ENCODE measurements around the gene PRPF40A.

Gene PRPF40A

GRCh38 chr2:152682663-152683062 lies 34.6 kb downstream of the PRPF40A start:
- TF ChIP-seq CTCF (IDR thresholded peaks at IDR 0.05; ENCODE audit: low read depth, low read length) = no peak
- no peak for TF ChIP-seq EZH2phosphoT487 (IDR thresholded peaks at IDR 0.05; ENCODE audit: low read depth)
- Histone ChIP-seq H3K4me2 (ENCODE audit: low read length) (no peak overlapping the region), H3K27me3 (ENCODE audit: low read depth, low read length) (no peaks in the 10 kb centered on the region), H4K20me1 (ENCODE audit: insufficient read depth, low read length) (0 out of 2 replicates have a peak, but pooled peaks cover 7% of the 10 kb centered on the region), H3K36me3 (replicated peaks; ENCODE audit: low read depth, low read length) (peaks cover 43% of the 10 kb centered on the region), H2AFZ (ENCODE audit: low read depth, low read length) (no peak overlapping the region), H3K9ac (ENCODE audit: low read length) (no peak overlapping the region), H3K9me3 (ENCODE audit: insufficient read depth, low read length) (no peaks in the 10 kb centered on the region), H3K4me1 (ENCODE audit: low read length) (peaks cover 7% of the 10 kb centered on the region), H3K79me2 (ENCODE audit: low read length) (peaks cover 56% of the 10 kb centered on the region), H3K27ac (ENCODE audit: low read length) (no peak overlapping the region), H3K4me3 (ENCODE audit: low read length) (no peak overlapping the region)

GRCh38 chr2:152678808-152679207 lies 38.5 kb downstream of the PRPF40A start:
- no peak overlapping the region for H3K4me3 ChIP-seq (ENCODE audit: low read length)
- H3K27ac ChIP-seq (ENCODE audit: low read length) = no peak overlapping the region
- no peak for TF ChIP-seq EZH2phosphoT487 (IDR thresholded peaks at IDR 0.05; ENCODE audit: low read depth)
- no peak for TF ChIP-seq CTCF (IDR thresholded peaks at IDR 0.05; ENCODE audit: low read depth, low read length)
- no peak overlapping the region for H3K9ac ChIP-seq (ENCODE audit: low read length)
- H3K4me2 ChIP-seq (ENCODE audit: low read length) = no peak overlapping the region
- peaks cover 7% of the 10 kb centered on the region for H3K4me1 ChIP-seq (ENCODE audit: low read length)
- H3K36me3 ChIP-seq (replicated peaks; ENCODE audit: low read depth, low read length) = peaks cover 50% of the 10 kb centered on the region
- H3K27me3 ChIP-seq (ENCODE audit: low read depth, low read length) = no peaks in the 10 kb centered on the region
- no peaks in the 10 kb centered on the region for H4K20me1 ChIP-seq (ENCODE audit: insufficient read depth, low read length)
- no peaks in the 10 kb centered on the region for H3K9me3 ChIP-seq (ENCODE audit: insufficient read depth, low read length)
- peaks cover 18% of the 10 kb centered on the region for H3K79me2 ChIP-seq (ENCODE audit: low read length)
- H2AFZ ChIP-seq (ENCODE audit: low read depth, low read length) = no peak overlapping the region

GRCh38 chr2:152676461-152676860 lies 40.8 kb downstream of the PRPF40A start:
- no peak overlapping the region for H3K4me2 ChIP-seq (ENCODE audit: low read length)
- no peak overlapping the region for H2AFZ ChIP-seq (ENCODE audit: low read depth, low read length)
- TF ChIP-seq EZH2phosphoT487 (IDR thresholded peaks at IDR 0.05; ENCODE audit: low read depth) (no peak), CTCF (IDR thresholded peaks at IDR 0.05; ENCODE audit: low read depth, low read length) (no peak)
- peaks cover 2% of the 10 kb centered on the region for H3K4me1 ChIP-seq (ENCODE audit: low read length)
- H3K27me3 ChIP-seq (ENCODE audit: low read depth, low read length) = no peaks in the 10 kb centered on the region
- no peaks in the 10 kb centered on the region; the same call in 1 of the 2 replicates for H3K79me2 ChIP-seq (ENCODE audit: low read length)
- no peak overlapping the region for H3K9ac ChIP-seq (ENCODE audit: low read length)
- peaks cover 63% of the 10 kb centered on the region for H3K36me3 ChIP-seq (replicated peaks; ENCODE audit: low read depth, low read length)
- H4K20me1 ChIP-seq (ENCODE audit: insufficient read depth, low read length) = no peaks in the 10 kb centered on the region
- no peaks in the 10 kb centered on the region for H3K9me3 ChIP-seq (ENCODE audit: insufficient read depth, low read length)
- no peak overlapping the region for H3K27ac ChIP-seq (ENCODE audit: low read length)
- no peak overlapping the region for H3K4me3 ChIP-seq (ENCODE audit: low read length)

- no peak overlapping the region for H3K9ac ChIP-seq (ENCODE audit: low read length)
- H3K9me3 ChIP-seq (ENCODE audit: insufficient read depth, low read length) = no peaks in the 10 kb centered on the region
- H3K4me1 ChIP-seq (ENCODE audit: low read length) = no peaks in the 10 kb centered on the region
- H3K4me3 ChIP-seq (ENCODE audit: low read length) = no peak overlapping the region
- H2AFZ ChIP-seq (ENCODE audit: low read depth, low read length) = no peak overlapping the region
- TF ChIP-seq EZH2phosphoT487 (IDR thresholded peaks at IDR 0.05; ENCODE audit: low read depth) (no peak), CTCF (IDR thresholded peaks at IDR 0.05; ENCODE audit: low read depth, low read length) (no peak)
- no peaks in the 10 kb centered on the region for H3K27me3 ChIP-seq (ENCODE audit: low read depth, low read length)
- H3K79me2 ChIP-seq (ENCODE audit: low read length) = no peaks in the 10 kb centered on the region
- no peak overlapping the region for H3K4me2 ChIP-seq (ENCODE audit: low read length)
- peaks cover 65% of the 10 kb centered on the region for H3K36me3 ChIP-seq (replicated peaks; ENCODE audit: low read depth, low read length)
- H3K27ac ChIP-seq (ENCODE audit: low read length) = no peak overlapping the region
- no peaks in the 10 kb centered on the region for H4K20me1 ChIP-seq (ENCODE audit: insufficient read depth, low read length)
Observed at GRCh38 chr2:152674334-152674733, 42.9 kb downstream of the PRPF40A start.

Measured in OCI-LY3 (cell line).